PFSK-1 (cell line): ENCODE data around the gene AMACR.

Experiments used
- FOXP2 ChIP-seq: optimal IDR thresholded peaks from 2 replicates; pipeline ENCODE3; 2011; ENCODE audit warnings: borderline replicate concordance, control low read depth, inconsistent platforms; ENCODE audit not compliant: insufficient read depth; ENCODE audit errors: extremely low read length, extremely low read depth
- POLR2AphosphoS5 ChIP-seq: IDR thresholded peaks from 2 replicates; pipeline ENCODE4 v1.6.1; 2012; ENCODE audit warnings: low read depth, mild to moderate bottlenecking, control low read depth, low read length, moderate library complexity
- SIN3A ChIP-seq: IDR thresholded peaks from 2 replicates; pipeline ENCODE4 v1.6.1; 2012; ENCODE audit warnings: mild to moderate bottlenecking, low read length, moderate library complexity, borderline replicate concordance; ENCODE audit not compliant: insufficient read depth
- TAF1 ChIP-seq: IDR thresholded peaks from 2 replicates; pipeline ENCODE4 v1.6.1; 2012; ENCODE audit warnings: low read length, control low read depth, borderline replicate concordance; ENCODE audit not compliant: insufficient read depth
- TF ChIP-seq, protein P1 (sequence below), 2 experiments: IDR thresholded peaks; 2 replicates each; pipeline versions ENCODE4 v1.6.1 to v1.8.0; 2011 to 2012; ENCODE audit warnings: low read depth in 2 of 2, low read length in 2 of 2, control low read depth in 1 of 2, inconsistent platforms in 1 of 2, mild to moderate bottlenecking in 1 of 2, moderate library complexity in 1 of 2; ENCODE audit not compliant: insufficient read depth in 1 of 2

DNA sequence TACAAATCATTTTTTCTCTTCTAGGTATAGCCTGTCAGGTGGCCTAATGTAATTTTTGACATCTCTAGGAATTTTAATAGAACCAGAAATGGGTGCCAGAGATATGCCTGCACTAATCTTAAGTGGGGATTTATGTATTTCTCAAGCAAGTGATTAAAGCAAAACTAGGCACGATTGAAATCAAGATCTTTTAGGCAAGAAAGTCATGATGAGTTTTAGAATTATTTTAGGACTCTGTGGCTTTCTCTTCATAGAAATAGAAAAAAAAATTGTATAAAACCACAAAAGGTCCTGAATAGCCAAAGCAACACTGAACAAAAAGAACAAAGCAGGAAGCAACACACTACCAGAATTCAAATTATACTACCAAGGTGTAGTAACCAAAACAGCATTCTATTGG, 952 bp upstream of the AMACR start:
- TF ChIP-seq, protein P1, sequence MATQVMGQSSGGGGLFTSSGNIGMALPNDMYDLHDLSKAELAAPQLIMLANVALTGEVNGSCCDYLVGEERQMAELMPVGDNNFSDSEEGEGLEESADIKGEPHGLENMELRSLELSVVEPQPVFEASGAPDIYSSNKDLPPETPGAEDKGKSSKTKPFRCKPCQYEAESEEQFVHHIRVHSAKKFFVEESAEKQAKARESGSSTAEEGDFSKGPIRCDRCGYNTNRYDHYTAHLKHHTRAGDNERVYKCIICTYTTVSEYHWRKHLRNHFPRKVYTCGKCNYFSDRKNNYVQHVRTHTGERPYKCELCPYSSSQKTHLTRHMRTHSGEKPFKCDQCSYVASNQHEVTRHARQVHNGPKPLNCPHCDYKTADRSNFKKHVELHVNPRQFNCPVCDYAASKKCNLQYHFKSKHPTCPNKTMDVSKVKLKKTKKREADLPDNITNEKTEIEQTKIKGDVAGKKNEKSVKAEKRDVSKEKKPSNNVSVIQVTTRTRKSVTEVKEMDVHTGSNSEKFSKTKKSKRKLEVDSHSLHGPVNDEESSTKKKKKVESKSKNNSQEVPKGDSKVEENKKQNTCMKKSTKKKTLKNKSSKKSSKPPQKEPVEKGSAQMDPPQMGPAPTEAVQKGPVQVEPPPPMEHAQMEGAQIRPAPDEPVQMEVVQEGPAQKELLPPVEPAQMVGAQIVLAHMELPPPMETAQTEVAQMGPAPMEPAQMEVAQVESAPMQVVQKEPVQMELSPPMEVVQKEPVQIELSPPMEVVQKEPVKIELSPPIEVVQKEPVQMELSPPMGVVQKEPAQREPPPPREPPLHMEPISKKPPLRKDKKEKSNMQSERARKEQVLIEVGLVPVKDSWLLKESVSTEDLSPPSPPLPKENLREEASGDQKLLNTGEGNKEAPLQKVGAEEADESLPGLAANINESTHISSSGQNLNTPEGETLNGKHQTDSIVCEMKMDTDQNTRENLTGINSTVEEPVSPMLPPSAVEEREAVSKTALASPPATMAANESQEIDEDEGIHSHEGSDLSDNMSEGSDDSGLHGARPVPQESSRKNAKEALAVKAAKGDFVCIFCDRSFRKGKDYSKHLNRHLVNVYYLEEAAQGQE (IDR thresholded peaks at IDR 0.05; ENCODE audit: insufficient read depth in 1 of 2, low read depth in 2 of 2, low read length in 2 of 2): no peak
- no peak for TF ChIP-seq POLR2AphosphoS5
- TF ChIP-seq FOXP2: no peak
- no peak for TF ChIP-seq TAF1
- no peak for TF ChIP-seq SIN3A
